Measurements from ENCODE around the gene SAPCD2. TPM values are rescaled to one million over a fixed set of nuclear protein-coding genes. Genes with fewer than 3 reads are reported as not detected.

Gene SAPCD2
- total and polyA plus RNA-seq, 2 of the 8 experiments (the other 6 are each of a cell fraction or from before 2014, with no cell fraction given): 12.7 to 32.1 TPM

- TF ChIP-seq TCF12 (IDR thresholded peaks at IDR 0.05; ENCODE audit: low read depth, low read length) (no peak), GTF2F1 (IDR thresholded peaks at IDR 0.05; ENCODE audit: borderline replicate concordance, low read depth, low read length) (no peak), HDAC2 (IDR thresholded peaks at IDR 0.05; ENCODE audit: borderline replicate concordance in 1 of 2, low read depth in 2 of 2, low read length in 2 of 2) (no peak), PHF8 (conservative IDR thresholded peaks at IDR 0.05; ENCODE audit: low read depth, low read length) (no peak), POU5F1 (IDR thresholded peaks at IDR 0.05; ENCODE audit: low read depth, low read length) (no peak)
- TF ChIP-seq, protein P1, sequence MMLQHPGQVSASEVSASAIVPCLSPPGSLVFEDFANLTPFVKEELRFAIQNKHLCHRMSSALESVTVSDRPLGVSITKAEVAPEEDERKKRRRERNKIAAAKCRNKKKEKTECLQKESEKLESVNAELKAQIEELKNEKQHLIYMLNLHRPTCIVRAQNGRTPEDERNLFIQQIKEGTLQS (IDR thresholded peaks at IDR 0.05; ENCODE audit: insufficient read depth, low read depth, low read length): no peak
Measured at GRCh38 chr9:137056739-137057415, 13.5 kb downstream of the SAPCD2 start (continued).
